ENCODE measurements around the gene ADAMTS10.
"Not testable (repeated sequence)": the region's sequence is repeated elsewhere in the genome, so short reads cannot be mapped to it uniquely, and the experiment has no call there.

Gene ADAMTS10

DNA sequence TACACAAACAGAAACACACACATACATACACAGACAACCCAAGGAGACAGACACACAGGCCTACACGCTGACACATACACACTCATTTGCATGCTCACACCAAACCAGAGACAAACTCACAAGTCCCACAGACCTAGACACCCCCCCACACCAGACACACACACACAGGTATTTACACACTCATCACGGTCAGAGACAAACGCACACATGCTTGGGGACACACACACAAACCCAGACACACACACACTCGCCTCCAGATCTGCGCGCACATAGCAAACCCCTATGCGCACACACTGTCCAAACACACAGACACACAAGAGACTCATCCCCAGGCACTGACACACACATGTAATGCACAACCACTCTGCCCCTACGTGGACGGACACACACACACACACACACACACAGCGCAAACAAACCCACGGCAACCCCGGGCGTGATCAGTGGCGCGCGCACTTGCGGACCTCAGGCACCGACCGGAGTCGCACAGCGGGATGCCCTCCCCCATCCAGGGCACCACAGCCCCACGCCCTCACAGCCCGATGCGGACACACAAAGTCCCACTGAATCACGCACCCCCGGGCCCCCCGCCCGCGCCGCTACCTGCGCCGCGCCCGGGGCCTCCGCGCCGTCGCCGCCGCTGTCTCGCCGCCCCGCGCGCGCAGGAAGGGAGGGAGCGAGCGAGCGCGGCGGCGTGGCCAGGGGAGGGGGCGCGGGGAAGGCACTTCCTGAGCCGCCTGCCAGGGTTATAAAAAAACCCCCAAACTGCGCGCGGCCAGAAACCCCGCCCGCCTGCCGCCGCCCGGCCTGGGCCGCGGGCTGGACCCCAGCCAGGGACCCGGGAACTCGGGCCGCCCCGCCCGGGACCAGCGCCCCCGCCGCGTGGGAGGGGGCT is at the start of gene ADAMTS10:
Gene ADAMTS10 (minus strand): TSS at position 675 of the 895 bp plus-strand sequence. CDS start 5,005 bp downstream, outside the sequence.
- peak; percentile 19 for DNase-seq

DNA sequence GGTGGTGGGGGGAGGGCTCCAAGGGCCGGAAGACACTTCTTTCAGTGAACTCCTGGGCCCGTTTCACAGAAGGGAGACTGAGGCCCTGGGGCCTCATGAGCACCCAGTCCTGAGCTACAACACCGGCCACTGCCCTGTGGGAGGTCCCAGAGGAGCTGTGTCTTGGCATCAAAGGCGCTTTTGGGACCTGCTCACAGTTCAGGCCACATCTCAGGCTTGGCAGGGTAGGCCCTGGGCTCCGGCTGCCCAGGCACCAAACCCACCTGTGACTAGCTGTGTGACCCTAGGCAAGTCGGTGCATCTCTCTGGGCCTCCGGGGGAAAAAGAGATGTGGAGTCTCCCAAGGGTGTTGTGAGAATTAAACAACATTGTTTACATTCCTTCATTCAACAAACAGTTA is 49.4 kb upstream of the ADAMTS10 start:
- no peak for DNase-seq

DNA sequence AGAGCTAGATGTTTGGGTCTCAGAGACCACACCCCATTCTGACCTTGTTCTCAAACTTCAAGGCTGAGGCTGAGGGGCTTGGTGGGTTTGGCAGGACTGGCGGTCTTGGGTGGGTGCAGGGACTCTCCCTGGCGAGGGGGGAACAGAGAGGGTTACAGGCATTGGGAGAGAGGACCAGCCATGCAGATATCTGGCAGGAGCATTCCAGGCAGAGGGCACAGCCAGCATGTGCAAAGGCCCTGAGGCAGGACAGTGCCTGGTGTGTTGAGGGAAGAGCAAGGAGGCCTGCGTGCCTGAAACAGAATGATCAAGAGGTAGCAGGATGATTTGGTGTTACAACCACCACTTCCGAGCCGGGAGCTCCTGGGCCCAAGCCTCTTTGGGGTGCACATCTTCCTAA is 47.4 kb upstream of the ADAMTS10 start:
- no peak for DNase-seq

DNA sequence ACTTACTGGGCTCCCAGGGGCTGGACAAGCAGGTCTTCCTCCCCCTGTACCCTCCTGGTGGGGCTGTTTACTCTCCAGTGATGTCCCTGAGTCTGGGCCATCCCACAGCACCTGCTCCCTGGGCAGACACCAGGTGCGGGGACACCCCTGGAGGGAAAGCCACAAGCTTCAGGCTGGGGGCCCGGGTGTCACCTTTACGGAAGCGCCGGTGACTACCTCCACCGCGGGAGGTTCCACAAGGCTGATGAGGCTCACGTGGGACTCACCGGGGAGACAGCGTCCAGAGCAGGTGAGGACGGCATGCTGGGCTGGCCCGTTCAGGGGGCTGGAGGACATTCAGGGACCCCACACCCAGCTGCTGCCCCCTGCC is 44.8 kb upstream of the ADAMTS10 start:
- peak; percentile 11 for DNase-seq

DNA sequence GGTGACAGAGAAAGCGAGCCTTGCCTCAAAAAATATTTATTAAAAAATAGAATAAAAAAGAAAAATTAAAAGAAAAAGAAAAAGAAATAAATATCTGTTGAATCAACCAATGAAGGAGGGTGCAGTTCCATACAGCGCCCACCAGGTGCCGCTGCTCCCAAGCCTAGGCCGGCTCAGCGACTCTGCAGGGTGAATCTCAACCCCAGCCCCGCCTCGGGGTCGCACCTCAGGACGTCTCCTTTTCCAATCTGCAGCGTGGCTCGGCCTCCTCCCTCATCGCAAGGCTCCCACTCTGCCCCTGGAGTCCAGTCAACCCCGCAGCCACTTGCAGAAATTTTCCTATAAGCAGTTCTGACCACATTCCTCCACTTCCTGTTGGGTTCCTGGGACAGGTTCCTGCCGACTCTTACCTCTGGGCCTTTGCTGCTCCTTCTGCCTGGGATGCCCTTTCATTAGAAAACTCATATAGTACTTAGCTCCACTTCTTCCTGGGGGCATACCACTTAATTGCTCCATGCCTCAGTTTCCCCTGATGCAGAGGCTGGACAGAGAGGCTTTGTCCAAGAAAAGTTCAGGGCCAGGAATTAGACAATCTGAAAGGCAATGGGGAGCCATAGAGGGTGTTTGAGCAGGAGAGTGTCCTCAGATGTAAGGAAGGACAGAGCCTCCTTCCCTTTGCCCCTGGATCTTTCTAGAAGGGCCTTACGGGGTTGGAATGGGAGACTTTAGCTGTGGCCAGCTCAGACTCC is 44.2 kb upstream of the ADAMTS10 start:
- peak; percentile 48 for DNase-seq

DNA sequence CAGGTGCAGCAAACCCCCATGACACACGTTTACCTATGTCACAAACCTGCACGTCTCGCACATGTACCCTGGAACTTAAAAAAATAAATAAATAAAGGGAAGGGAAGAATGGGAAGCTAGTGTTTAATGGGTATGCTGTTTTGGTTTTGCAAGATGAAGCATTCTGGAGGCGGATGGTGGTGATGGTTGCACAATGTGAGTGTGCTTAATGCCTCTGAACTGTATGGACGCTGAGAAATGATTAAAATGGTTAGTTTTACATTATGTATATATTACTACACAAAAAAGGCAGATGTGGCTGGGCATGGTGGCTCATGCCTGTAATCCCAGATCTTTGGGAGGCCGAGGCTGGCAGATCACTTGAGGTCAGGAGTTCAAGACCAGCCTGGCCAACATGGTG is 37.7 kb upstream of the ADAMTS10 start:
- DNase-seq = no peak

DNA sequence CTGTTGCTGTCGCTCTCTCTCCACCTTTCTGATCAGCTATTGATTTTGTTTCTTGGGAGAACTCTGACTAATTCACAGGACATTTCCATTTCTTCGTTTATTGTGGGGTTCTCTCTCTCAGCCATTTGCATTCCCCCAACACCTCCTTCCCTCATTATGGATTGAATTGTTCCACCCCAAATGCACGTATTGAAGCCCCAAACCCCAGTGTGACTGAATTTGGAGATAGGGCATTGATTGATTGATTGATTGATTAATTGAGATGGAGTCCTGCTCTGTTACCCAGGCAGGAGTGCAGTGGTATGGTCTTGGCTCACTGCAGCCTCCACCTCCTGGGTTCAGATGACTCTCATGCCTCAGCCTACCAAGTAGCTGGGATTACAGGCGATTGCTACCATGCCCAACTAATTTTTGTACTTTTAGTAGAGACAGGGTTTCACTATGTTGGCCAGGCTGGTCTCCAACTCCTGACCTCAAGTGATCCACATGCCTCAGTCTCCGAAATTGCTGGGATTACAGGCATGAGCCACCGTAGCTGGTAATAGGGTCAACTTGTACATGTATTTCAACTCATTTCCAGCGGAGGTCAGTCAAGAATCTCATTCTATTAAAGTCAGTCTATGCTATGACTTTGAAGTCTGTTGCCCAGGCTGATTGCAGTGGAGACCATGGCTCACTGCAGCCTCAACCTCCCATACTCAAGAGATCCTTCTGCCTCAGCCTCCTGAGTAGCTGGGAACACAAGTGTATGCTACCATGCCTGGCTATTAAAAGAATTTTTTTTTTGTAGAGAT is 33.5 kb upstream of the ADAMTS10 start:
- DNase-seq = no peak

DNA sequence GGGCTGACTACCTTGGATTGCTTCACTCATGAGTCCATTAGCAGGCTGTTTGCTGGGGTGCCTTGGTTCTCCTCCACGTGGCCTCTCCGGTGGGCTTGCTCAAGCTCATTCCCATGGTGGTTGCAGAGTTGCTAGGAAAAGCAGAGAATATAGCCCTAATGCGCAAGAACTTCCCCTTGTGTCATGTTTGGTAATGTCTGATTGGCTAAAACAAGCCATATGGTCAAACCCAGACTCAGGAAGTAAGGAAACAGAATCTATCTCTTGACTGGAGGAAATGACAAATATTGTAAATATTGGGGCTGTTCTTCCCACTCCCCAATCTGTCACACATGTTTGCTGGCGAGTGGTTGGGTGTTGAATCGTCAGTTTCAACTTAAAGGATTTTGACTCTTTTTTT is 32.0 kb upstream of the ADAMTS10 start:
- DNase-seq = no peak

DNA sequence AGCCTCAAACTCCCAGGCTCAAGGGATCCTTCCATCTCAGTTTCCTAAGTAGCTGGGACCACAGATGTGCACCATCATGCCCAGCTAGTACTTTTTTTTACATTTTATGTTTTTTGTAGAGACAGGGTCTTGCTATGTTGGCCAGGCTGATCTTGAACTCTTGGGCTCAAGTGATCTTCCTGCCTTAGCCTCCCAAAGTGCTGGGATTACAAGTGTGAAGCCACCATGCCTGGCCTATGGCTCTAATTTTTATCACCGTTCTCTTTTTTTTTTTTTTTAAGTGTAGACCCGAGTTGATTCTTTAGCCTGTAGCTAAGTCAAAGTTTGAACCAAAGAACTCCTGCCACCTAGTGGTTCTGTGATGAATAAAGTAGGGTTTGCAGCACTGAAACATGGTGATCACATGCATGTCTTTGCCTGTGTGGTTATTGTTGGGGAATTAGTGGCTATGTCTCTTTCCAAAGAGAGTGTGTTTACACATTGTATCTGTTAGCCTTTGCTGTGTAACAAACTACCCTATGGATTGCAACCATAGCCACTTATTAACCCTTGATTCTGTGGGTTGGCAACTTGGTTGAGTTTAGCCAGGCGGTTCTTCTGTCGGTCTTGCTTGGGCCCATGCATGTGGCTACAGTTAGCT is 31.5 kb upstream of the ADAMTS10 start:
- peak; percentile 19 for DNase-seq

DNA sequence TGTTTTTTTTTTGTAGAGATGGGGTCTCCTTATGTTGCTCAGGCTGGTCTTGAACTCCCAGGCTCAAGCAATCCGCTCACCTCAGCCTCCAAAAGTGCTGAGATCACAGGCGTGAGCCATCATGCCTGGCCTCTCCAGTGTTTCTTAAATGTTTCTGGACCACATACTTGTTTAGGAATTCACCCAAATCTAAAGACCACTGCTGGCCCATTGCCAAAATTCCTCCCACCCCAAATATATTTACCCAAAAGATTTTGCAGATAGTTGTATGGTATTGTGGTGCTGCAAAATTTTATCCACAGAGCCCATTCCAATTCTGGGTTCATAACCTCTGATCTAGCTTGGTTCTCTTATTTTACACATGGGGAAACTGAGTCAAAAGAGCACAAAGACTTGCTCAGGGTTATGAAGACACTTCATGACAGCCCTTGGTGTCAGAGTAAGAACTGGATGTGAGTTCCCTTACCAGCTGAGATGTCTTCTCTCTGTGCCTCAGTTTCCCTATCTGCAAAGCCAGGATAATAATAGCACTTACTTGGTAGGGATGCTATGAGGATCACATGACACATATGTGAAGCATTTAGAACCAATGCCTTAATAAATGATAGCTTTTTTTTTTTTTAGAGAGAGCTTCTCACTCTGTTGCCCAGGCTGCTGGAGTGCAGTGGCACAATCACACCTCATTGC is 30.8 kb upstream of the ADAMTS10 start:
- no peak for DNase-seq

DNA sequence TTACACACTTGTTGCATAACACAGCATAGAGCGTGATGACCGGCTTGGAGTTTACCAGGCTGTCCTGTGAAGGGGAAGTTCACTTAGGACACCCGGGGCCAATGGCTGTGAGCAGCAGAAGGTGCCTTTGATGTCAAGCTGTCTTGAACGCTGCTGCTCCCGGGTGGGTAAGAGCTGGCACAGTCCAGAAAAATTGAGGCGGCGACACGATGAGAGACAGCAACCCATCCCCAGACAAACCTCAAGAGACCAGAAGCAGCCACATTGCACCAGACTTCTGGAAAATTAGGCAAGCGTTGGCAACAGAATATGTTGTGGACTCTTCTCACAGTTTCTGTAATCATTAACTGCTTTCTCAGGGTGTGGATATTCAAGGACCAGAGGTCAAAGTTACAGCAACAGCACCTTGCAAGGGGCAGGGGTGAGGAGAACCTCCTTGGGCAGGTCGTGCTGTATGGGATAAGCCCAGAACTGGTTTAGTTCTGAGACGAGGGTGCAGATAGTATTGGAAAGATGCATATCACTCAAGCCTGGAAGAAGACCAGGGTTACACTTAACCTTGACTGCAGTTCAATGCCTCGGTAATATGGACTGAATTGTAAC is 30.0 kb upstream of the ADAMTS10 start:
- no peak for DNase-seq

DNA sequence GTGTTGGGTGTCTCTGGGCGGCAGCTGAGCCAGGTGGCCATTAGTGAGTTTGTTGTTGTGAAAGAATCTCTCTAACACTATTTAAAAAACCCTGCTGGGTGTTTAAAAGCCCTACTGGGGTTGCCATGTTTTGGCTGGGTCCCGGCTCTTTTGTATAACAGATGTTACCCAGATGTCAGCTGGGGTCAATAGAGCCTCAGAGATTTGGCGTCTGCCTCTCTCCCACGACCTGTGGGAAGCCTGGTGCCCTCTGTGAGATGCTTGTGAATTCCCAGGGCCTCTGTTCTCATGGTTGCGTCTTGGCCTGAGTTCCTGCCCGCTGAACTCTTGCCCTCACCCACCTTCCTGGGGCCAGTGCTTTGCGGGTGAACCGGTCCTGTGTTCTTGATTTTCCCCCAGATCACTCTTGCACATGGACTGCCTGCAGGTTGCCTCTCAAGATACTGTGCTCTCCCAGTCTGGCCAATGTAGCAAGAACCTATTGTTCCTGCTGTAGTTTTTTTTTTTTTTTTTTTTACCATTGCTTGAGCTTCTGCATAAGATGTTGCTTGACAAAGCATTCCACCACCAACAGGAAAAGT is 29.4 kb upstream of the ADAMTS10 start:
- DNase-seq = no peak

DNA sequence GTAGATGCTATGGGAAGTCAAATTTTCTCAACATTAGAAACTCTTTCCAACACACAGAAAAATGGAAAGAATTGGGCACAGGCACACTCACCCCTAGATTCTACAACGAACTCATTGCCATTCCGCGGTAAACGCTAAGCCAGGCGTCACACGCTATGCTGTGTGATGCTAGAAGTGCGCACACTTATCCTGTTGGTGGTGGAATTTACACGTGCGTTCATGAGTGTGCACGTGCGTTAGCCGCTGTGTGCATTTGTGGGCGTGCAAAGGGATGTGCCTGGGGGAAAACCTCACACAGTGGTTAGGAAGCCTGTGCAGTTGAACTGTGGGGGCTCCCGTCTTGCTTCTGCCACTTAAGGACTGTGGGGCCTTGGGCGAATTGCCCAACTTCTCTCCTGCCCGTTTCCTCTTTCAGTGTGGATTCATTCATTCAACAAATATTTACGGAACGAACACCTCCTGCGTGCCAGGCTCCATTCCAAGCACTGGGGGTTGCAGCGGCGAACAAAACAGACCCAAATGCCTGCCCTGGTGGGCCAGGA is 27.6 kb upstream of the ADAMTS10 start:
- no peak for DNase-seq

DNA sequence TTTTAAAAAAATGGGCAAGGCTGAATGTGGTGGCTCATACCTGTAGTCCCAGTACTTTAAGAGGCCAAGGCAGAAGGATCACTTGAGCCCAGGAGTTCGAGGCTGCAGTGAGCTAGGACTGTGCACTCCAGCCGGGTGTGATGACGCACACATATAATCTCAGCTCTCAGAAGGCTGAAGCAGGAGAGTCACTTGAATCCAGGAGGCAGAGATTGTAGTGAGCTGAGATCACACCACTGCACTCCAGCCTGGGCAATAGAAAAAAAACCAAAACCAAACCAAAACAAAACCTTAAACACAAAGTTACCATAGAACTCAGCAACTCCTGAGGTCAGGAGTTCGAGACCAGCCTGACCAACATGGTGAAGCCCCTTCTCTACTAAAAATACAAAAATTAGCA is 26.6 kb upstream of the ADAMTS10 start:
- not testable (repeated sequence) for DNase-seq

DNA sequence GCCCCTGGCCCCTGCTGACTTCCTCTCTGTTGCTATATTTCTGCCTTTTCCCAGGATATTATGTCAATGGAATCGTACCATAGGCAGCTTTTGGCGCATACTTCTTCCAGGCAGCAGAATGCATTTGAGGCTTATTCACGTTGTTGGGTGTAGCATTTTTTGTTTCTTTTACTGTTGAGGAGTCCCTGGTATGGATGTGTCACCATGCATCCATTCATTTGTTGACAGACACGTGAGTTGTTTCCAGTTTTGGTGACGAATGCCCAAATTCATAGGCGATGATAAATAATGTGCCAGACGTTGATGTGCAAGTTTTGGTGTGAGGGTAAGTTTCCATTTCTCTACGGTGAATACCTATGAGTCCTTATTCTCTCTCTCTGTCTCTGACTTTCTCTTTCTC is 24.9 kb upstream of the ADAMTS10 start:
- DNase-seq = no peak

DNA sequence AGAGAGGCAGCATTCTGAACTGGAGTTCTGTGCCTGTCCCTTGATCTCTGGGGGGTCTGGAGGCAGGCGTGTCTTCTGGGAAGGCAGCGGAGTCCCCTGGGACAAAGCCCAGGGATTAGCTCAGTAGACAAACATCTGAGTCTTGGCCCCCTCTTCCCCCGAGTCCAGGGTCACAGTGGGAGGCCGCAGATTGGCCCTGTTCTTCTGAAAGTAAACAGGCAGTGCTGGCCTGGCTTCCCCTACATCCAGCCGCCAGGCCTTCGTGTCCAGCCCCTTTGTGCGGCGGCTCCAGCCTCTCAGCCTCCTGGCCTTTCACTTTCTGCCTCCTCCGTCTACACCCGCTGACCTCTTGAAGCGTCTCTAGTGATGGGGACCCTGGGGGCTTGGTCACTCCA is 20.9 kb upstream of the ADAMTS10 start:
- DNase-seq = no peak

DNA sequence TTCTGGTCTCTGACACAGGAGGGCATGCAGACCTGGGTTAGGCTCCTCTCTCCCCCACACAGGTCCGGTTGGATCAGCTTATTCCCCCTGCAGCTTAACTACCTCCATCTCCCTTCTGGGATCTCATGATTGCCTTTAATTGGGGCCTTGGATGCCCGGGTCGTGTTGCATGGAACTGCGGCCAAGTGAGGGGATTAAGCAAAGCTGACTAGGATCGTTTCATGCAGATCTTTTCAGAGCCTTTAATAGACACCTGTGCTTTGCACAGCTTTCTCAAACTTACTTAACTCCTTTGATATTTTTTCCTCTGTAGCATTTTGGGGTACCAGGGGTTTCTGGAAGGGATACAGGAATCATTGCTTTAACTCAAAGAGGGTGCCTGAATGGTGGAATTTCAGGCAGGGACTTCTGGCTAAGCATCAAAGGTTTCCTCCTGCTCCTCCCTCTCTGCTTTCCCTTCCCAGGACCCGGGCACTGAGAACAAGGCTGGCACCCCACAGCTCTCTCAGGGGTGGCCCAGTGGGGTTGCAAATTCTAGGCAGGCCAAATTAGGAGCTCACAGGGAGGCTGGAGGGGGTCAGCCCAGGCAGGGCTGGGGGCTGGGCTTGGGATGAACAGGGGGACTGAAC is 20.4 kb upstream of the ADAMTS10 start:
- DNase-seq = no peak

DNA sequence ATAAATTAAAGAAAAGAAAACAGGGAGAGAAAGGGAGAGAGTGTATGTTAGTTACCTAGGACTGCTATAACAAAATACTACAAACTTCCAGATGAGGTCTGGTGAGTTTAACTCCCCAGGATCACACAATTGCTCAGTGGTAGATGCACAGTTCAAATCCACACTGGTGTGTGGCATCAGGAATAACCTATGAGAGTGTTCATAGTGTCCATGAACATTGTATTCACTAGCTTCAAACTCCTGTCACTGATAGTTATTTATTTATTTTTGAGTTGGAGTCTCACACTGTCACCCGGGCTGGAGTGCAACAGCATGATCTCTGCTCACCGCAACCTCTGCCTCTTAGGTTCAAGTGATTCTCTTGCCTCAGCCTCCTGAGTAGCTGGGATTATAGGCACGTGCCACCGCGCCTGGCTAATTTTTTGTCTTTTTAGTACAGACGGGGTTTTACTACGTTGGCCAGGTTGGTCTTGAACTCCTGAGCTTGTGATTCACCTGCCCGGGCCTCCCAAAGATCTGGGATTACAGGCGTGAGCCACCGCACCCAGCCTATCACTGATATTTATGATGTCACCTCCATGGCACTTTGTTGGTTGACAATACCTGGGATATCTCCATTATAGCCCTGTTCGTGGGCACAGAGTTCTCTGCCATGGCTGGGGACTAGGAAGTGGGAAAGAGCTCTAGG is 19.6 kb upstream of the ADAMTS10 start, which contains the start of gene NFILZ:
Gene NFILZ (plus strand): TSS at position 638 of the 688 bp plus-strand sequence. CDS start 46,133 bp downstream, outside the sequence.
- no peak for DNase-seq

DNA sequence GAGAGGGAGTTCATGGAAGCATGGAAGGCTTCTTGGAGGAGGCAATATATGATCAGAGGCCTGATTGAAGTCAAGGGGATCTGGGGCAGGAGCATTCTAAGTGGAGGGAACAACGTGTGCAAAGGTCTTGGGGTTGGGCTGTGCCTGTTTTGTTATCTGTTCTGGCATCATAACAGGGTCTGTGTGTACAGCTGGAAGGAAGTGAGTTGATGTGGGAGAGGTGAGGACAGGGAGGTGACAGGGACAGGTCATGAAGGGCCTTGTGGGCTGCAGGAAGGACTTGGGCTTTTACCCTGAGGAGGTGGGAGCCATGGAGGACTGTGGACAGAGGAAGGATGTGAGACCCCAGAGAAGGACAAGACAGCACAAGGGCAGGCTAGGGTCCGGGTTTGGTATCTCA is 18.7 kb upstream of the ADAMTS10 start:
- no peak for DNase-seq

DNA sequence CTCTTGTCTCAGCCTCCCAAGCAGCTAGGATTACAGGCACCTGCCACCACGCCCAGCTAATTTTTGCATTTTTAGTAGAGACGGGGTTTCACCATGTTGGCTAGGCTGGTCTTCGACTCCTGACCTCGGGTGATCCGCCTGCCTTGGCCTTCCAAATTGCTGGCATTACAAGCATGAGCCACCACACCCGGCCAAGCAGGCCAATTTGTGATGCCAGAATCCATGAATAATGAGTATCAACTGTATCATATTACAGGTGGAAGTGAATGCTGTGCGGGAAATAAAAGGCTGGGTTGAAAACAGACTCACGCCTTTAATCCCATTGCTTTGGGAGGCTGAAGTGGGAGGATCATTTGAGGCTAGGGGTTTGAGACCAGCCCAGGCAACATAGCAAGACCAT is 16.3 kb upstream of the ADAMTS10 start:
- DNase-seq = no peak
